ELR (cell line): Measurements from ENCODE around the gene SDK1.

Source experiments
- DNase-seq: peaks from one replicate; pipeline ENCODE4 v3.0.0-alpha.2; 2015; ENCODE audit warnings: low read depth

SDK1 gene

DNA sequence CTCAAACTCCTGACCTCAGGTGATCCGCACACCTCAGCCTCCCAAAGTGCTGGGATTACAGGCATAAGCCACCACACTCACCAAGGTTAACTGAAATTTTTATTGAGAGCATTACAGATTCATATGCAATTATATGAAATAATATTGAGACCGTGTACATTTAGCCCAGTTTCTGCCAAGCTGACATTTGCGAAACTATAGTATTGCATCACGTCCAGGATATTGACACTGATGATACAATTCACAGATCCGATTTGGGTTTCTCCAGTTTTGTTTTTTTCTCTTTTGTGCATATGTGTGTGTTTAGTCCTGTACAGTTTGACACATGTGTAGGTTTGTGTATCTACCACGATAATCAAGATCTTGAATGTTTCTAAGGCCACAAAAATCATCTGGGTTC is 753.1 kb downstream of the SDK1 start:
- no peak for DNase-seq

- no peak for DNase-seq
These were observed 755.7 kb downstream of the SDK1 start for GRCh38 chr7:4056552-4057288.

- no peak for DNase-seq
These were observed 756.2 kb downstream of the SDK1 start for GRCh38 chr7:4057289-4057616.

GRCh38 chr7:4058158-4058557 is 757.1 kb downstream of the SDK1 start:
- DNase-seq: peak; percentile 16

GRCh38 chr7:4065190-4065589 is 764.1 kb downstream of the SDK1 start:
- no peak for DNase-seq

- no peak for DNase-seq
These were observed 765.2 kb downstream of the SDK1 start for GRCh38 chr7:4066206-4066605.

- no peak for DNase-seq
These were observed 765.8 kb downstream of the SDK1 start for GRCh38 chr7:4066626-4067475.

DNA sequence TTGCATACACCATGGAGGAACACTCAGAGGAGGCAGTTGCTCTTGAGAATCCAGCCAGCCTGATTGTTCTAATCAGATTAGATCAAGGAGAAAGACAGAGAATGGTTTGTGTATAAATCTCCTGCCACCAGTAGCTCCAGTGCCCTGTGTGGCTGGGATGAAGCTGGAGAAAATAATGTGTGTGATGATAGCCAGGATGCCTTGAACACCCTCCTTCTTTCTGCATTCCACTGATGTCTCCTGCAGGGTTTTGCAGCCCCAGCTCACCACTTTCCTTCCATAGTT is 766.4 kb downstream of the SDK1 start:
- DNase-seq: no peak

DNA sequence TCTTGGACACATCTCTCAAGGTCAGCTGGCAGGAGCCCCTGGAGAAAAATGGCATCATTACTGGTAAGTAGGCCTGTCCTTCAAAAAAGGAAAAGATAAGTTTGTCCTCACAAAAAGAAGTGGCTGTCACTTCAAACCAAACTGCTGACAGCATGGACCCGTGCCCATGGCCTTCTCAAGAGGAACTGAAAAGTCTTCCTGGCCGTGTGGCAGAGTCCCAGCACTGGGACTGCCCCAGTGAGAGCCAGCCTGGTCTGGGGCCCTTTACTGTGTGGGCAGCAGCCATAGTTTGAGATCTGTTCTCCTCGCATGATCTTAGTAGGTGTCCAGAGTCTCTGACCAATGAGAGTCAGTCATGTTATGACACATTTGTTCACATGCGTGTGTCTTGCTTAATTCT is 766.8 kb downstream of the SDK1 start:
- DNase-seq: no peak

GRCh38 chr7:4068286-4068685 is 767.2 kb downstream of the SDK1 start:
- no peak for DNase-seq

DNA sequence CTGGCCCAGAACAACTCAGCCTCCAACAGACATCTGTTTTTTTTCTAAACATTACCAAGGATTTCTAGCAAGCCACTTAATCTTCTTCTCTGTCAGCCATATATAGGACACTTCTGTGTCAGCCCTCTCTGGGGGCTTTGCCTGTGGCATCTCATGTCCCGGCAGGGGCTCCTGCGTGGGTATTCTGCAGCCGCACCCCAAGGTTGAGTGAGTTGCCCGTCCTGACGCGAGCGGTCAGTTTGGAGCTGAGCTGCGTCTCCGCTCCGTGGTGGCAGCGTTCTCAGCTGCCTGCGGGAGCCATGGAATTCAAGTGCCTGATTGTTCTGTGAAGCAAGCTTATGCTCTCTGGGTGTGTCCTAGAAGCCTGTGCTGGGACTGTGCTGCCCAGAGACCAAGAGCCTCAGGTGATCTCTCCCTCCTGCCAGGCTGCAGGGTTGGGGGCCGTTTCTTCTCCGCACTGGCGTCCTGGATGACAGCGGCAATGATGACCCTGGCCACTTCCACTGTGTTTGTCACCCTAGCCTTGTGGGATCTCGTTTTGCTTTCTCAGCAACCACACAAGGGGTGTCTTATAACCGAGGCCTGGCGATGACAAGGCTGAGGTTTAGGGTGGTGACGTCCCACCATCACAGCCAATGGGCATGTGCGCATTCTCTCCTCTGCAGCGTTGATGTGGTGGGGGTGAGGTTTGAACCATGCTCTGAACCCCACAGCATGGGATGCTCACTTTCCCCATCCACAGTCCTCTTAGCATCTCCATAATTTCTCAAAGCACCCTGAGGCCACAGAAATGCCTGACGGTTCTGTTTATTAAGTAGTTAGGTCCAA is 768.4 kb downstream of the SDK1 start:
- DNase-seq: no peak

GRCh38 chr7:4070214-4070613 is 769.2 kb downstream of the SDK1 start:
- DNase-seq: no peak

GRCh38 chr7:4071370-4072058 is 770.5 kb downstream of the SDK1 start:
- DNase-seq: no peak

GRCh38 chr7:4072161-4072925 is 771.3 kb downstream of the SDK1 start:
- DNase-seq: no peak

DNA sequence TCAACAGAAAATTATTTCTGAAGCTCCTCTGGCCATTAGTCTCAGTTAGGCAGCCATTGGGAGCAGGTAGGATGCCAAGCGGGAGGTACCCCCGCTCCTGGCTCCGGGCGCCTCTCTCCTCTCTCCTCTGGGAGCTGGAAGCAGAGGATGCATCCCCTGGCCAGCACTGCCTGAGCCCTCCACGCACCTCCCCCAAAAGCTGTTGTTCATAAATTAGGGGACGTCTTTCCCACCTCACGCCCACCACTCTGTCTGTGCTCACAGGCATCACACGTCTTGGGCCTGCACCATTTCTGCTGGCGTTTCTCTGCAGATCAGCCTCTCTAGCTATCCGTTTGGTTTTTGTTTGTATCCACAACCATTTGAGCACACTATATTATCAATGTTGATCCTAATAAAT is 772.0 kb downstream of the SDK1 start:
- DNase-seq: no peak

DNA sequence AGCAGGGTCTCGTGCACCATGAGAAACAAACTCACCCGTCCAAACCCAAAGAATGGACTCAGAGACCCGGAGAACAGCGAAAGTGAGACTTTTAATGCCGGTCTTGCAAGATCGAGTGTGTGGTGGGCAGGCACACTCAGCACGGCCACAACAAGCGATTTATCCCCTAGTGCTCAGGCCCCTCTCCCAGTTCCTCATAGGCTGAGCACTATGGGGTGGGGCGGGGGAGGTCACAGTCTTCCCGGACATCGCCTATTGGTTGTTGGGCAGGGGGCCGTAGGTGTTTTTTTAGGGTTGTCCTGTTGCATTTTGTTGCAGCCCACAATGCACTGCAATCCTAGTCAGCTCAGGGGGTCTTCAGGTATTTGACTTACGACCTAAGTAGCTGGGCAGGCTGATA is 772.7 kb downstream of the SDK1 start:
- no peak for DNase-seq

DNA sequence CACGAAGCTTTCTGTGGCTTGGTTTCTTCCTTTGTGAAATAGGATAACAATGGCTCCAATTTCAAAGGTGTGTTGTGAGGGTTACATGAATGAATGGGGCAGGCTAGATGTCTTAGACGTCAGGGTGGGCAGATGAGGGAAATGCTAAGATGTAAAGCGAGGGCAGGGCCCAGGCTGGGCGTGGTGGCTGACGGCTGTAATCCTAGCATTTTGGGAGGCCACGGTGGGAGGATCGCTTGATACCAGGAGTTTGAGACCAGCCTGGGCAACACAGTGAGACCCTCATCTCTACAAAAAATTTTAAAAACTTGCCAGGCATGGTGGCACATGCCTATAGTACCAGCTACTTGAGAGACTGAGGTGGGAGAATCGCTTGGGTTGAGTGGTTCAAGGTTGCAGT is 773.4 kb downstream of the SDK1 start:
- no peak for DNase-seq

GRCh38 chr7:4074994-4075393 is 773.9 kb downstream of the SDK1 start:
- DNase-seq: no peak

DNA sequence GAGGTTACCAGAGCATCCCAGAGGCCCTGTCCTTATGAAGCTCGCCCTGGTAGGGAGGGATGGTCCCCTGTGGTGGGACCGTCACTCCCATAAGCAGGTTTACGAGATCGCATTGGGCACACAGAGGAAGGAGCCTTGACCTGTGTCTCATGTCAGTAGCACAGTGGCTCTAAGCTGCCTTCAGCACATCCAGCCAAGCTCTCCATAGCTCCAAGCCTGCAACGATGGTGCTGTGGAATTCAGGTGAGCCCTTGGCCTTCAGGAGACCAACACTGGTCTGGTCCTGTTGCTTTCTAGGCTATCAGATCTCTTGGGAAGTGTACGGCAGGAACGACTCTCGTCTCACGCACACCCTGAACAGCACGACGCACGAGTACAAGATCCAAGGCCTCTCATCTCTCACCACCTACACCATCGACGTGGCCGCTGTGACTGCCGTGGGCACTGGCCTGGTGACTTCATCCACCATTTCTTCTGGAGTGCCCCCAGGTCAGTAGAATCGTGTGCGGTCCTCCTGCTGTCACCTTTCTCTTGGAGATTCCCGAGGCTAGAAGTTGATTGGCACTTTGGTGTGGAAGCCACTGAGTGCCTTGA is 775.7 kb downstream of the SDK1 start:
- DNase-seq: no peak

DNA sequence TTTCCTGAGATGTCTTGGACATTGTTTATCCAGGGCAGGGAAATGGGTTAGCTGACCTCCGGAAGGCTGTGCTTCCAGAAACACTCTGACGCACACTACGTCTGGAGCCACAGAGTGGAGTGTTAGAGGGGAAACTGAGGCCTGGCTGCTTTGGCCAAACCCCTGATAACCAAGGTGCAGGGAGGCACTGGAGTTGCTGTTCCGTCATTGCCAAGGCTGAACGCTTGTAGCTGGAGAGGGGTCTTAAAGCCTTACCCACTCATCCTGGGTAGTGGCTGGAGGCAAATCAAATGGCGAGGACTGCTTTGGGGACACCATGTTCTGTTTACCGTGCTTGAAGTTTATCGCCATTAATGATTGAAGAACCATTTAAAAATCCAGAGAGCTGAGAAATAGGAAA is 776.9 kb downstream of the SDK1 start:
- DNase-seq: no peak

- no peak for DNase-seq
These were observed 777.5 kb downstream of the SDK1 start for GRCh38 chr7:4078580-4078979.
